Activated naive CD8-positive, alpha-beta T cell treated with anti-CD3 and anti-CD28 coated beads, Interleukin-2, amount 50 U/mL, for 16 hours (primary cell): ENCODE results near the gene PLA2G2F.

ENCODE experiments used
- DNase-seq: peaks from one replicate; pipeline ENCODE4 v3.0.0-alpha.2; 2020; ENCODE audit warnings: low read depth, low spot score

Gene PLA2G2F

GRCh38 chr1:20168564-20169491, 29.7 kb downstream of the PLA2G2F start:
- DNase-seq, result no peak

- no peak for DNase-seq
These were observed 30.8 kb downstream of the PLA2G2F start for GRCh38 chr1:20169932-20170331.

DNA sequence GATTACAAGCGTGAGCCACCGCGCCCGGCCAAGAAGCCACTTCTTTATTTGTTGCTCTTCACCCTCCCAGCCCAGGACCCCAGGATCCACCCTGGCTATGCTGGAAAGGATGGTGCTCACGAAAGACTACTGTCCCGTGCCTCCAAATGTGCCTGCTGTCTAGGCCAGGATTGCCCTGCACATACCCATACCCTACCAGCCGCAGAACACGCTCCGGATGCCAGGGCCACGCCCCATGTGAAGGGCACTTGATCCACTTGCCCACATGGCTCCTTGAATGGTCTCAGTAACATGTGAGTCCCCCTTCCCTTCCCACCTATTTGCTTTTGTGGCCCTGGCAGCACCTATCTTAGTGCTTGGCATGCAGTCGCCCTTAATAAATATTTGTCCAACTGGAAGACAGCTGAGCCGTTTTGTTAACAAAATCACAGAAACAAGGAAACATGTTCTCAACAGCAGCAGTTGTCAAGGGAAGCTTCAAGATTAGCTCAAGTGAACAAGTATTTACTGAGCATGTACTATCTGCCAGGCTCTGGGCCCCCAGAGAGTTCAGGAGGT, 33.0 kb downstream of the PLA2G2F start:
- no peak for DNase-seq

- DNase-seq, result no peak
These were observed 36.0 kb downstream of the PLA2G2F start for GRCh38 chr1:20174937-20175666.

- DNase-seq, result no peak
These were observed 39.7 kb downstream of the PLA2G2F start for GRCh38 chr1:20178634-20179370.

GRCh38 chr1:20179371-20180128, 40.4 kb downstream of the PLA2G2F start:
- no peak for DNase-seq

DNA sequence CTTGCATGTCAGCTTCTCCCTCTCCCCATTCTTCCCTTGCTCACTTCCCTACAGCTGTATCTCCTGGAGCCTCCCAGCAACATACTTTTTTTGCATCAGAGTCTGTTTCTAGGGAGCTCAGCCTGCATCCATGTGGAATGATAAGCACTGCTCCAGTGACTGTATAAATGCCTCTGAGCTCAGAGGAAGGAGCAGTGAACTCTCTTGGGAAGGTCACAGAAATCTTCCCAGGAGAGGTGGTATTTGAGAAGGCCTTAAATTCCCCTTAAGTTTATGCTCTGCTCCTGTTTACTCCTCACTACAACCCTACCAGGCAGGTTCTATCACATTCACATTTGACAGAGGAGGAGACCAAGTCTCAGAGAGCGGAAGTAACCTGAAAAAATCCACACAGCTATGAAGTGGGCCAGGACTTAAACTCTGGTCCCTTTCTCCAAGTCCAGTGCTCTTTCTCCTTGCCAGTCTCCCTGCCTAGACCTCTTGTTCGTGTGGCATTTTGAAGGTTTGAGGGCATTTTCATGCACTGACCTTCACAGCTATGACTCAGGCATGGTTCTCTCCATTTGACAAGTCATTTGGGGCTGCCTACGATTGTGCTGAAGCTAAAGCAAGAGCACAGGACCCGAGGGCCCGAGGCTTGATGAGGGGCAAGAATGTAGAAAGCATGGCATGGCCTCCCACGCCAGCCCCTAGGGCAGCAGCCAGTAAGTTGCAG, 41.2 kb downstream of the PLA2G2F start:
- no peak for DNase-seq

GRCh38 chr1:20180844-20181207, 41.7 kb downstream of the PLA2G2F start:
- DNase-seq, result no peak

DNA sequence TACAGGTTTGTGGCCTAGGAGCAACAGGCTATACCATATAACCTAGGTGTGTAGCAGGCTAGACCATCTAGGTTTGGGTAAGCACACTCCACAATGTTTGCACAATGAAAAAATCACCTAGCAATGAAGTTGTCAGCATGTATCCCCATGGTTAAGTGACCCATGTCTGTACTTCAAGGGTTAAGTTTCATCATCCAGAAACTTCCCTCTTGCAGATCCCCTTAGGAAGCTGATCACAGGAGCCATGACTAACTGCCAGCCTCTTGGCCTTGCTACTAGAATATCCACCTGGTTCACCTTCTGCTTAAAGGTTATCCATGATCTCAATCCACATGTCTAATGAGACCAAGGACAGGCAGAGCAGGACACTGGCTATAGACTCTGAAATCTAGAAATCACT, 43.3 kb downstream of the PLA2G2F start:
- no peak for DNase-seq

- DNase-seq, result no peak
These were observed 43.9 kb downstream of the PLA2G2F start for GRCh38 chr1:20183035-20183434.

GRCh38 chr1:20183616-20184271, 44.6 kb downstream of the PLA2G2F start:
- no peak for DNase-seq

- no peak for DNase-seq
These were observed 45.4 kb downstream of the PLA2G2F start for GRCh38 chr1:20184481-20184900.

DNA sequence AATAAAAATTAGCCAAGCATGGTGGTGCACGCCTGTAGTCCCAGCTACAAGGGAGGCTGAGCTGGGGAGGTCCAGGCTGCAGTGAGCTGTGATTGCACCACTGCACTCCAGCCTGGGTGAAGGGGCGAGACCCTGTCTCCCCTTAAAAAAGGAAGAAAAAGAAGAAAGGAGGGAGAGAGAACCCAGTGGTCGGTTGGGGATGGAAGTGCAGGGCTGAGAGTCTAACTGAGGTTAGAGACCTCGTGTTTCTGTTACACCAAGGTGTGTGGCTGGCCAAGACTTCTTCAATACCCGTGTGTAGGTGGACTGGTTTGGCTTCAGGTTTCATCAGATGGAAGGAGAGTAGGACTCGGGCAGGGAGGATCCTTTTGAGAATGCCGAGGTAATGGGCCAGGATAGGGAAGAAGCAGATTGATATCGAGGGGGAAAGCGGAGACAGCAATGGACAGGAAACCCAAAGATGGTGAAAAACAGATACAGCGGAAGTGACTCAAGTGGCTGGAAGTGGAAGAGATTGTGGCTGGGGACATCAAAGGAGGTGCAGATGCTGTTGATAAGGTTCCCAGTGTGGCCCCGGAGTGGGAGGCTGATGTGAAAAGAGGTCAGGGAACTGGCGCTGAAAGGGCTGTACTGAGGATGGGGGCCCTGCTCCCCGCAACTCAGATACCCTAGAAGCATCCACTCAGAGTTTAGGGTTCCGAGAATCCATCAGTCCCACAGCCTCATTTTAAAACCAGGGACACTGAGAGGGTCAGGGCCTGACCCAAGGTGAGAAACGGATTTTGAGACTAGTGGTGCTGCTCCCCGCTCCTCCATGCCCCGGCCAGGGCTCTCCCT, 46.1 kb downstream of the PLA2G2F start:
- no peak for DNase-seq

GRCh38 chr1:20185834-20186782, 47.0 kb downstream of the PLA2G2F start, which contains the start of the genes PLA2G2C and UBXN10:
TSS of gene PLA2G2C (minus strand) at chr1:20186518. CDS start at chr1:20177363, 9,155 bp downstream.
TSS of gene UBXN10 (plus strand) at chr1:20186096. CDS start at chr1:20190562, 4,466 bp downstream.
- peak; percentile 48 for DNase-seq

DNA sequence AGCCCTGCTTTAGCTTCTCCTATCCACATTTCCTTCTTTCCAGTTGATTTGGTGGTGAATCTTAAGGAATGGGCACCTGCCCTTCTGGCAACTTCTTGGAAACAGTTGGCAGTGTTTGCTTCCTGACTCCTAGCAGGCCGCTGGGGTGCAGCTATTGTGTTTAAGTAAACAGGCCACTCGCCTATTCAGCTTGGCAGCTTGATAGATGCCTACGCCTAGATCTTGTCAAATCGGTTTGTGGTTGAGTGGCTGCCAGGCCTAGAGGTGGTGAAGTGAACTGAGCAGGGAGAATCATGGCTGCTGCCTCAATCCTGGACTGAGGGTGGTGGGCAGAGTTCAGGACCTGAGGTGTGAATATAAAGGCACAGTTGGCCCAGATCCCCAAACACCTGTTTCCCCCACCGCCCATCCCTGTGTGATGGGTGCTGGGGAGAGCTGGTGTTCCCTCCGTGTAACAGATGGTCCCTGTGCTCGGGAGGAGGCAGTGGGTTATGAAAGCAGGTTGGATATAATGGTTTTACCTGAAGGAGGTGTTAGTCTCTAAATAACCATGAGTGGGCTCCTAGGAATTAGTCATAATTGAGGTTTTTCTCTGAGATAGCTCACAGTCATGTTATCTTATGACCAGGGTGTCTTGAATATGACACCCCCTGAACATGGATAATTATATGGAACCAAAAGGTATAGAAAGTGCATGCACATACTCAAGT, 48.1 kb downstream of the PLA2G2F start:
- no peak for DNase-seq

- no peak for DNase-seq
These were observed 48.8 kb downstream of the PLA2G2F start for GRCh38 chr1:20187813-20188454.

GRCh38 chr1:20188455-20188817, 49.3 kb downstream of the PLA2G2F start:
- DNase-seq, result no peak
